ENCODE results near the gene ZNF416. TPM values are rescaled to one million over a fixed set of nuclear protein-coding genes. Genes with fewer than 3 reads are reported as not detected.

Gene ZNF416
- total RNA-seq, 1 donor from 2014 or later, result 6.0 TPM

DNA sequence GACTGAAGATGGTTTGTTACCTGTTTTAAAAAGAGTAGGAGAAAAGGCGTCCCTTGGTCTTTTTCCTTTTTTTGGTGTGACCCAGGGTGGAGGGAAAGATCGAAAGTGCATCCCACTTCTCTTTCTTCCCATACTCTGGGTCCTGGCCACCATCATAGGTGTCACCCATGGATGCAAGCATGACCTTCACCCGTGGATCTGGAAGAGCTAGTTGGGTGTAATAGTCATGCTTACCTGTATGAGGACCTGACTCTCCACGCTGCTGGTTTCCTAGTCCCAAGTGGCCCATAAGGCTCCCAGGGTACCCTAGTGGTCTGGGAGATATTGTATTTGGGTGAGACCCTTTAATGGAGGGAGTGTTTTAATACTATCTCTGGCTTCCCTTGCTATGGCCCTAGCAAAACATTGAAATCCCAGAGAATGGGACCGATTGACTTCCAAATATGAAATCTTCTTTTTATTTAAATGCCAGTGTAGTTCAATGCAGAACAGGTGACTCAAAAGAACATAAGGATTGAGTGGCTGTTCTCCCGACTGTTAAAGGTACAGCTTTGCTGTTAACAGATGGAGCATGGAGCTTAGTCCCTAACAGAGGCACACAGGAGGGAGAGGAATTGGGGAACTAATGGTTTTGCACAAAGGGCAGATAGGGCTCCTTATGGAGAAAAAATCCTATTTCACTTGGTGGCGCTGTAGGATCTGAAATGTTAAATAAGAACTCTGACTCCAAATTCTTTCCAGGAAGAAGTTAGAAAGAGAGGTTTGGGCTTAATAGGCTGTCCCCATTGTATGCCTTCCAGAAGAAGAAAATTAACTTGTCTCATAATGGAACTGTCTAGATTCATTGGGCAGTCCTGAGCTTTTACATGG is 12.1 kb downstream of the ZNF416 start:
- Mint-ChIP-seq H3K9me3 (ENCODE audit: low read depth) (peaks cover 85% of the 10 kb centered on the region), H3K4me1 (ENCODE audit: low read depth) (no peaks in the 10 kb centered on the region), H3K27me3 (ENCODE audit: low read depth) (no peaks in the 10 kb centered on the region), H3K4me3 (ENCODE audit: unreplicated experiment) (no peak overlapping the region), H3K36me3 (ENCODE audit: low read depth) (peaks cover 36% of the 10 kb centered on the region), H3K27ac (ENCODE audit: unreplicated experiment) (no peak overlapping the region)
- no peak for TF ChIP-seq CTCF (IDR thresholded peaks at IDR 0.05)
- no peak for DNase-seq (ENCODE audit: low spot score)

DNA sequence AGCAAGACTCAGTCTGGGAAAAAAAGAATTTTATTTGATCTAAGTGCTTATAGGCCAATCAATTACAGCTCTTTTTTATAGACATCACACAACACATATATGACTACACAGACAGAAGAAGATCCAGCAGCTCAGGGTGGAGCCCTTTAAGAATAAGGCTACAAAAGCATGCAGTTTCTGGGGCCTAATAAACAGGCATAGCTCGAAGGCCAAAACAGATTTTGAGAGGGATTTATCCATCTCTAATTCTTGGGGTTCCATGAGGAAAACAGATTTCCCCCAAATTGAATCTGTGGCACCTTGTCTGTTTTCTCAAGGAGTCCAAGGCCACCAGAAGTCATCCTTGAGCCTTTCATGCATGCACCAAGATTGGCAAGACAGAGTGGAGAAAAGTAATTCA is 15.2 kb downstream of the ZNF416 start:
- DNase-seq (ENCODE audit: low spot score), result no peak
- H3K27ac Mint-ChIP-seq (ENCODE audit: unreplicated experiment), result no peak overlapping the region
- peaks cover 73% of the 10 kb centered on the region for H3K9me3 Mint-ChIP-seq (ENCODE audit: low read depth)
- H3K4me1 Mint-ChIP-seq (ENCODE audit: low read depth), result peaks cover 10% of the 10 kb centered on the region
- no peak for TF ChIP-seq CTCF (IDR thresholded peaks at IDR 0.05)
- no peaks in the 10 kb centered on the region for H3K27me3 Mint-ChIP-seq (ENCODE audit: low read depth)
- H3K36me3 Mint-ChIP-seq (ENCODE audit: low read depth), result peaks cover 32% of the 10 kb centered on the region
- no peak overlapping the region for H3K4me3 Mint-ChIP-seq (ENCODE audit: unreplicated experiment)

- peaks cover 58% of the 10 kb centered on the region for H3K9me3 Mint-ChIP-seq (ENCODE audit: low read depth)
- H3K27me3 Mint-ChIP-seq (ENCODE audit: low read depth), result no peaks in the 10 kb centered on the region
- H3K27ac Mint-ChIP-seq (ENCODE audit: unreplicated experiment), result peak overlapping the region; percentile 67
- no peak for DNase-seq (ENCODE audit: low spot score)
- peak overlapping the region; percentile 94 for H3K4me3 Mint-ChIP-seq (ENCODE audit: unreplicated experiment)
- H3K36me3 Mint-ChIP-seq (ENCODE audit: low read depth), result peaks cover 40% of the 10 kb centered on the region
- H3K4me1 Mint-ChIP-seq (ENCODE audit: low read depth), result peaks cover 21% of the 10 kb centered on the region
- no peak for TF ChIP-seq CTCF (IDR thresholded peaks at IDR 0.05)
Observed at GRCh38 chr19:57560049-57560491, 18.6 kb downstream of the ZNF416 start.

DNA sequence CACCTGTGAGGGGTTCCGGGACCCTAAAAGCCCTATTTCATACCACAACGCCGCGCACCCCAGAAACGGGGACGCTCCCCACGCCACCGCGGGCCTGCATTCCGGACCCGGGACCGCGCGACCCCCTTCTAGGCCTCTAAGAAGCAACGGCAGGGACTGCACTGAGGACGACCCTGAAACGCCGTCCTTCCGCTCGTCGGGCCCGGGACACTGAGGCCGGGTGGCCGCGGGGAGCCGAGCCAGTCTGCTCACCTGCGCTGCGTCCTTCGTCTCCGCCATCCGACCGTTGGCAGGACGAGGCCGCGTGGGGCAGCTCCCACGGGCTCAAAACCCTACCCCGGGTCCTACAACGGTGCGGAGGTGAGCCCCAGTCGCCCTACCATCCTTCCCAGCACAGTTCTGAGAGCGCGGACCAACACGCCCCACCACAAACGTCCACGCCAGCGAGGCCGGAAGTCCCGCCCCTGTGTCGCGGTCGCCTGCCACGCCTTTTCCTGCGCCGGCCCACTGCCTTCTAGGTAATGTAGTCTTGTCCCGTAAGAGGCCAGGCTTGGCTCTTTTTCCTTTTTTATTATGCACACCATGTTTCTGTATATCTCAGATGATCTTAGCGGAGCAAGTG is 19.2 kb downstream of the ZNF416 start, which contains the start of gene ZNF550:
Gene ZNF550 (minus strand): TSS at position 460 of the 622 bp plus-strand sequence. CDS start 181 bp downstream, at position 279.
- H3K27me3 Mint-ChIP-seq (ENCODE audit: low read depth), result no peaks in the 10 kb centered on the region
- TF ChIP-seq CTCF (IDR thresholded peaks at IDR 0.05), result no peak
- H3K9me3 Mint-ChIP-seq (ENCODE audit: low read depth), result peaks cover 58% of the 10 kb centered on the region
- H3K4me3 Mint-ChIP-seq (ENCODE audit: unreplicated experiment), result peak within 1 kb of the TSS; percentile 94
- H3K27ac Mint-ChIP-seq (ENCODE audit: unreplicated experiment), result peak within 1 kb of the TSS; percentile 84
- peaks cover 43% of the 10 kb centered on the region for H3K36me3 Mint-ChIP-seq (ENCODE audit: low read depth)
- DNase-seq (ENCODE audit: low spot score), result peak; percentile 96
- peaks cover 21% of the 10 kb centered on the region for H3K4me1 Mint-ChIP-seq (ENCODE audit: low read depth)

GRCh38 chr19:57559008-57559403 is 19.7 kb downstream of the ZNF416 start:
- Mint-ChIP-seq H3K36me3 (ENCODE audit: low read depth) (peaks cover 46% of the 10 kb centered on the region), H3K9me3 (ENCODE audit: low read depth) (peaks cover 61% of the 10 kb centered on the region), H3K27me3 (ENCODE audit: low read depth) (no peaks in the 10 kb centered on the region), H3K4me1 (ENCODE audit: low read depth) (peaks cover 21% of the 10 kb centered on the region), H3K27ac (ENCODE audit: unreplicated experiment) (peak overlapping the region; percentile 84), H3K4me3 (ENCODE audit: unreplicated experiment) (peak overlapping the region; percentile 94)
- TF ChIP-seq CTCF (IDR thresholded peaks at IDR 0.05), result no peak
- DNase-seq (ENCODE audit: low spot score), result no peak

Data from chondrocyte (in vitro differentiated cells).